Suprapubic skin (tissue), 4 donors: Measurements from ENCODE around the gene APOL1. TPM values are rescaled to one million over a fixed set of nuclear protein-coding genes. Genes with fewer than 3 reads are reported as not detected.

Source experiments
- DNase-seq, 2 donors: peaks; one replicate each; pipeline ENCODE4 v3.0.0-alpha.2; 2019; ENCODE audit warnings: low spot score in 2 of 2
- H3K27ac ChIP-seq: fragments of 200-600 bp; sonication (generic); one replicate; pipeline ENCODE4 v1.5.1; 2019
- H3K27me3 ChIP-seq: fragments of 200-600 bp; sonication (generic); one replicate; pipeline ENCODE4 v1.5.1; 2019
- H3K36me3 ChIP-seq: fragments of 200-600 bp; sonication (generic); one replicate; pipeline ENCODE4 v1.5.1; 2019
- H3K4me1 ChIP-seq: fragments of 200-600 bp; sonication (generic); one replicate; pipeline ENCODE4 v1.5.1; 2019
- H3K4me3 ChIP-seq: fragments of 200-600 bp; sonication (generic); one replicate; pipeline ENCODE4 v1.5.1; 2019; ENCODE audit warnings: mild to moderate bottlenecking
- H3K9me3 ChIP-seq: fragments of 200-600 bp; sonication (generic); one replicate; pipeline ENCODE4 v1.5.1; 2019
- EP300 ChIP-seq: sonication (generic); formaldehyde crosslinking; IDR thresholded peaks from one replicate; pipeline ENCODE4 v1.6.1; 2017; ENCODE audit warnings: antibody characterized with exemption
- POLR2A ChIP-seq, 2 donors: fragments of 450-650 bp; IDR thresholded peaks; one replicate each; pipeline ENCODE4 v1.6.1; 2017; ENCODE audit warnings: antibody characterized with exemption in 2 of 2, mild to moderate bottlenecking in 2 of 2, moderate library complexity in 2 of 2
- POLR2AphosphoS5 ChIP-seq, 3 donors: sonication (generic); formaldehyde crosslinking; IDR thresholded peaks; one replicate each; pipeline ENCODE4 v1.6.1; 2017; ENCODE audit warnings: antibody characterized with exemption in 3 of 3
- WGBS: methylation state at CpG from one replicate; pipeline ENCODE4 v1.1.5; 2018; 5-methylcytosine and 5-hydroxymethylcytosine counted together
- total RNA-seq, 4 donors: library from RNA; depleted of rRNA; stranded (reverse); fragments of >200 nt; gene quantifications; one replicate each; pipeline ENCODE4 v1.1.0, GENCODE V29; 2016
- TF ChIP-seq, protein P1 (sequence below), 2 donors: fragments of 200-600 bp in 1 of 2; fragments of 450-650 bp in 1 of 2; sonication (generic) in 1 of 2; IDR thresholded peaks; one replicate each; pipeline ENCODE4 v1.5.1; 2016 to 2019; ENCODE audit warnings: antibody characterized with exemption in 2 of 2, mild to moderate bottlenecking in 1 of 2, moderate library complexity in 1 of 2

The APOL1 gene
- total RNA-seq, 4 donors from 2014 or later: 1.2 to 7.3 (median 3.0) TPM

DNA sequence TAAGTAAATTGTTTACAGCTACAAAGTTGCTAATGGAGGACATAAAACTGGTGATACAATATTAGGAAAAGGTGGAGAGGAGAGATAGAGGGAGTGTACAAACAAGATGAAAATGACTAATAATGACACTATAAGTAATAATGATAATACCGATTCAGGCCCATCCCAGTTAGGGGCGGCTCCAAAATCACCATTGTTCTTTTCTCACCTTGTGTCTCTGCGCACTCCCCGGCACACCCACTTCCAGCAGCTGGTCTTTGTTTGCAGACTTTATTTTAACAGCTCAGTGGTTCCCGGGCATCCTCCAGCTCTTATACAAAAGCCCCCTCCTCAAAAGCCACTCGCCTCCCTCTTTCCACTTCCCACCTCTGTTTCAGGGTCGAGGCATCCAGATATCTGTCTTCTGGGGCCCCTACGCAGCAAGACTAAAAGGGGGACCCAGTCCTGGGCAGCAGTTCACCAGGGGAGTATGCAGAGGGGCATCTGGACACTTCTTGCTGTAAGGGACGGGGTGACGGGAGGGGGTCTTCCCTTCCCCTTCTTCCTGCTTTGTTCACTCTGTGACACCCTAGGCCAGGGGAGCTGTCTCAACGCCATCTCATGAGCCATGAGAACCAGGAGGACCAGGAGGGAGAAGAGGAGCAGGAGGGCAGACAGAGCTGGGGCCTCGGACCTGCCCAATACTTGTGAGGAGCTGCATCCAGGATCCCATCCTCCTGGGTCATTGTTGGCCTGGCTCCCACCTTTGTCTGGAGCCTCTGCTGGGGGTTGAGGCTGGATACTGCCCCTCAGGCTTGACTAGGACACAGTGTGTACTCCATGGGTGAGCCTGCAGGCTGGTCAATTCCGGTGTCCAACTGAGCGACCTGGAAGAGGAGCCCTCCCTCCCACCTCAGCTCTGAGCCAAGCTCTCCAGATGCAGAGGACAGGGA, 16.3 kb upstream of the APOL1 start:
- H3K4me3 ChIP-seq: peak overlapping the region; percentile 60
- DNase-seq: no peak
- TF ChIP-seq POLR2AphosphoS5 (IDR thresholded peaks at IDR 0.05): no peak
- H3K27ac ChIP-seq: no peak overlapping the region
- H3K9me3 ChIP-seq: no peaks in the 10 kb centered on the region
- H3K27me3 ChIP-seq: no peaks in the 10 kb centered on the region
- 84% methylated on average over 14 of the region's 14 CpGs for WGBS
- peaks cover 17% of the 10 kb centered on the region for H3K36me3 ChIP-seq
- peaks cover 38% of the 10 kb centered on the region for H3K4me1 ChIP-seq

DNA sequence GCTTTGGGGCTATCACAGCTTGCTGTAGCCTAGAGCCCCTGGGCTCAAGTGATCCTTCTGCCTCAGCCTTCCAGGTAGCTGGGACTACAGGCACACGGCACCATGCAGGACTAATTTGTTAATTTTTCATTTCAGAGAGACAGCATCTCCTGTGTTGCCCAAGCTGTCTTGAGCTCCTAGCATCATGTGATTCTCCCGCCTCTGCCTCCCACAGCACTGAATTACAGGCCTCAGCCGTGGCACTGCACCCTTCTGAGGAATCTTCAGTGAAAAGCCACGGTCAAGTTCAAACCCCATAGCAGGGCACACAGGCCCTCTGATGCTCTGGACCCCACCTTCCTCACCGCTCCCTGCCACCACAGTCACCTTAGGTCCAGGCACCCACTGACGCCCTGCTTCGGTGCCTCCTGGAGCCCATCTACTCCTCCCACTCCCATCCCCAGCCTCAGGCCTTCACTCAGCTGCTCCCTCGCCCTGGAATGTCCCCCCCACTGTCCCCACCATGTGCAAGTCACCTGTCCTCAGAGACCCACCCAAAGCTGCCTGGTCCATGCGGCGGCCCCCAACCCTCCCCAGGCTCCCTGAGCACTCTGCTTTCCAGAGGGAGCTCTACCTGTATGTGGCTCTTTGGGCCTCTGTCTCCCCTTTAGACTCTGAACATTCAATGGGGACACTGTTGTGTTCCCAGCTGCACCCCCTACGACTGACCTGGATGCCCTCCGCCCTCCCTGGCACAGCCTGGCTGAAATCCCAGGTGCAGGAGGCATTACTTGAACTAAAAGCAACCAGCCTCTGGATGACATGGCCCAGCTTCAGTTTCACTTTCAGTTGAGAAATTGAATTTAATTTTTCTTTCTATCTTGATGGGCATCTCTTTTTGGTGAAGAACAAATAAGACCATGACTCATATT, 15.2 kb upstream of the APOL1 start:
- Histone ChIP-seq H3K27ac (peak overlapping the region; percentile 84), H3K4me3 (peak overlapping the region; percentile 60), H3K4me1 (peaks cover 38% of the 10 kb centered on the region), H3K36me3 (peaks cover 8% of the 10 kb centered on the region), H3K9me3 (no peaks in the 10 kb centered on the region), H3K27me3 (no peaks in the 10 kb centered on the region)
- TF ChIP-seq, protein P1, sequence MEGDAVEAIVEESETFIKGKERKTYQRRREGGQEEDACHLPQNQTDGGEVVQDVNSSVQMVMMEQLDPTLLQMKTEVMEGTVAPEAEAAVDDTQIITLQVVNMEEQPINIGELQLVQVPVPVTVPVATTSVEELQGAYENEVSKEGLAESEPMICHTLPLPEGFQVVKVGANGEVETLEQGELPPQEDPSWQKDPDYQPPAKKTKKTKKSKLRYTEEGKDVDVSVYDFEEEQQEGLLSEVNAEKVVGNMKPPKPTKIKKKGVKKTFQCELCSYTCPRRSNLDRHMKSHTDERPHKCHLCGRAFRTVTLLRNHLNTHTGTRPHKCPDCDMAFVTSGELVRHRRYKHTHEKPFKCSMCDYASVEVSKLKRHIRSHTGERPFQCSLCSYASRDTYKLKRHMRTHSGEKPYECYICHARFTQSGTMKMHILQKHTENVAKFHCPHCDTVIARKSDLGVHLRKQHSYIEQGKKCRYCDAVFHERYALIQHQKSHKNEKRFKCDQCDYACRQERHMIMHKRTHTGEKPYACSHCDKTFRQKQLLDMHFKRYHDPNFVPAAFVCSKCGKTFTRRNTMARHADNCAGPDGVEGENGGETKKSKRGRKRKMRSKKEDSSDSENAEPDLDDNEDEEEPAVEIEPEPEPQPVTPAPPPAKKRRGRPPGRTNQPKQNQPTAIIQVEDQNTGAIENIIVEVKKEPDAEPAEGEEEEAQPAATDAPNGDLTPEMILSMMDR (IDR thresholded peaks at IDR 0.05): no peak
- no peak for TF ChIP-seq EP300
- TF ChIP-seq POLR2AphosphoS5 (IDR thresholded peaks at IDR 0.05): no peak
- TF ChIP-seq POLR2A (IDR thresholded peaks at IDR 0.05): no peak
- DNase-seq: no peak
- 70% methylated on average over 12 of the region's 12 CpGs for WGBS

DNA sequence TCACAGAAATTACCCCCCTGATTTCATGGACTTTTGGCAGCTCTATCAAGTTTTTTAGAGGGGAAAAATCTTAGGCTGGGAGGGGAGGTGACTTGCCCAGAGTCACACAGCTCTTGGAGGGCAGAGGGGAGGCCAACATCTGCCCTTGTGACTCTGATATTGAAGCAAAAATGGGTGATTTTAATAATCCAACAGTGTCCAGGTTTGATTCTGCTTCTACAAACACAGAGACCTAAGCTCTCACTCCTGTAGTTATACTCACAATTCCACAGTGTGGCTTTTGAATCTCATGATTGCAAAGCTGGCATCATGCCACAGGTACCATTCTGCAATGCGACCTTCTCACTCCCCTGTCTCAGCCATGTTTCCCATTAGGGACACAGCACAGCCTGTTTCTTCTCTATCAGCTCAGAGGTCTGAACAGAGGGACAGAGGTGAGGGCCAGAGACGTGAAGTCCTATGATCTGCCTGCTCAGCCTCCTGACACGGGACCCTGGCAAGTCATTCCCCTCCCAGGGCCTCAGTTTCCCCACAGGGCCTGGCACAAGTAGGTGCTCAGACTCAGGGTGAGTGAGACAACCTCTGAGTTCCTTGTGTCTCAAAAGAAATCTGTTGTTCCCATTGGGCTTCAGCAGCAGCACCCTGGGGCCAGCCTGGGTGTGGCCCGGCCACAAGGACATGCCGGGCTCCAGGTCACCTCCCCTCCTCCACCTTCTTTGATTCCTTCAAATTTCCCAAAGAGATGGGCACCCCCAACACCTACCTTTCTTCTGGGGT, 14.4 kb upstream of the APOL1 start:
- DNase-seq: no peak
- WGBS: 6% methylated on average over 4 of the region's 5 CpGs
- TF ChIP-seq POLR2A (IDR thresholded peaks at IDR 0.05) (no peak), POLR2AphosphoS5 (IDR thresholded peaks at IDR 0.05) (no peak)
- peak overlapping the region; percentile 84 for H3K27ac ChIP-seq
- no peaks in the 10 kb centered on the region for H3K9me3 ChIP-seq
- H3K36me3 ChIP-seq: no peaks in the 10 kb centered on the region
- H3K27me3 ChIP-seq: no peaks in the 10 kb centered on the region
- H3K4me1 ChIP-seq: peaks cover 40% of the 10 kb centered on the region
- peak overlapping the region; percentile 60 for H3K4me3 ChIP-seq

DNA sequence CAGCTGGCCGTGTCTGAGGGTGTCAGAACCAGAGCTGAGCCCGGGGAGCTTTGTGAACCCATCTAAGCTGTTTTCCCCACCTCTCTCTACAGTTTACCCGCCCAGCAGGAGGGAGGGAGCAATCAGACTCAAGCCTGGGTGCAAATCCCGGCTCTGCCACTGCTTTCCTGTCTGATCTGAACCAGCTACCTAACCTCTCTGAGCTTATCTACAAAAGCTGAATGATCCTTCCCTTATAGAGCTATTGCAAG, 13.9 kb upstream of the APOL1 start:
- TF ChIP-seq POLR2A (IDR thresholded peaks at IDR 0.05): no peak
- TF ChIP-seq, protein P1 (IDR thresholded peaks at IDR 0.05): no peak
- TF ChIP-seq EP300: no peak
- TF ChIP-seq POLR2AphosphoS5 (IDR thresholded peaks at IDR 0.05): no peak
- Histone ChIP-seq H3K36me3 (no peaks in the 10 kb centered on the region), H3K27ac (peak overlapping the region; percentile 84), H3K4me3 (peak overlapping the region; percentile 60), H3K4me1 (peaks cover 45% of the 10 kb centered on the region), H3K9me3 (no peaks in the 10 kb centered on the region), H3K27me3 (no peaks in the 10 kb centered on the region)
- DNase-seq: no peak
- WGBS: 0% methylated on average over 3 of the region's 4 CpGs

DNA sequence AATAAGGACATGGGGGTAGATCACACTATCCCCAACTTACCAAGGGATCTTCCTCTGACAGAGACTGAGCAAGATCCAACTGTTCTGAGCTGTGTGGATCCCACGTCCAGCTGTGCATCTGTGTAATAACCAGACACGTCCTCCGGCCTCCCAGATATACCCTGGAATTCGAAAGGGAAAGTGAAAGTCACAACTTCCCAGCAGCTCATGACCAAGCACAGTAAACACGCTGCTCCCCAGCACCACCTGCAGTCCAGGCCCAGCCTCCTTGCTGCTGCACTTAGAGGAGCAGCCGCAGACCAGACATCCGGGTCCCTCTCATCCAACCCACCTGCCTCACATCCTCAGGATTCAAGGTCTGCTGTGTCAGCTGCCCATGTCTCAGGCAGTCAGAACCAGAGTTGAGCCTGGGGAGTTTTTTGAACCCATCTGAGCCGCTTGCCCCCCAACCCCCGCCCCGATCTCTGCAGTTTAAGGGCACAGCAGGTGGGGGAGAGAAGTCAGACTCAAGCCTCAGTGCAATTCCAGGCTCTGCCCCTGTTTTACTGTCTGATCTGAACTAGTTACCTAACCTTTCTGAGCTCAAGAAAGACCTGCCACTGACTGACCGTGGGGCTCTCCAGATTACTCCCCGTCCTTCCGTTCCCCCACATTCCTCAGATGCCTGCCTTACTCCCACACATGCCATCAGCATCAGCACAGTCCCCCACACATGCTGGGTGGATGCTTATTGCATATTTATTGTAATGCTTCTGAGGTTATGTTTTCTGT, 13.3 kb upstream of the APOL1 start, which contains the start of gene APOL2:
Gene APOL2, minus strand, starts transcription at position 127 of the 771 bp plus-strand sequence. CDS start 6,365 bp downstream, outside the sequence.
- Histone ChIP-seq H3K4me3 (peak within 1 kb of the TSS; percentile 60), H3K9me3 (no peaks in the 10 kb centered on the region), H3K27me3 (no peaks in the 10 kb centered on the region), H3K27ac (peak within 1 kb of the TSS; percentile 84), H3K4me1 (peaks cover 47% of the 10 kb centered on the region), H3K36me3 (no peaks in the 10 kb centered on the region)
- WGBS: 35% methylated on average over 8 of the region's 13 CpGs
- TF ChIP-seq POLR2A (IDR thresholded peaks at IDR 0.05) (no peak), POLR2AphosphoS5 (IDR thresholded peaks at IDR 0.05) (peak in 2 of 3 donors; percentile 57 to 68)
- TF ChIP-seq, protein P1 (IDR thresholded peaks at IDR 0.05): peak; percentile 22 to 76
- DNase-seq: peak; percentile 92 to 93
